H4 (cell line): ENCODE results near the gene TCF7L2. TPM values are rescaled to one million over a fixed set of nuclear protein-coding genes. Genes with fewer than 3 reads are reported as not detected.

Experiments used
- DNase-seq: peaks from one replicate; pipeline ENCODE4 v3.0.0-alpha.2; 2015; ENCODE audit warnings: low spot score
- total RNA-seq: library from RNA; depleted of rRNA; stranded (reverse); fragments of >200 nt; shearing (Covaris generic); gene quantifications from 2 replicates; pipeline ENCODE4 v1.2.3, GENCODE V29; 2014

Gene TCF7L2
- total RNA-seq, 1 experiment from 2014 or later, result 3.4 TPM

DNA sequence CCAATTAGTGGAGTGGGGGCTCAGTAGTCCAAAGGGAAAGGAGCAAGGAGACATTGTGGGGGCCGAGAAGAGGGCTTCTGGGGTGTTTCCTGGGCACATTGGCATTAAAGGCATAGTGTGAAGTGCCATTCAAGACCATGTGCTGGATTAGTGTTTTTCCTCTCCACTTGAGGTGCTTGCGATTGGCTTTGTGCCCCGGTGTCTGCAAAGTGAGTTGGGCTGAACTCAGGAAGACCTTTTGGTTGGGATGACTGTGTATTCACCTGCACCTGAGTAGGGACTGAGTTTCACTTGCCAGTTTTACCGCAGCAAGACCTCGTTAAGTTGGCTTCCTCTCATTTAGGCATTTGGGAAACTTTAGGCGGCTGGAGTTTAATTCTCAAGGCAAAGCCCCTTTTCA is 73.0 kb downstream of the TCF7L2 start:
- no peak for DNase-seq

- DNase-seq, result no peak
Observed at GRCh38 chr10:113024930-113025329, 74.9 kb downstream of the TCF7L2 start.

- no peak for DNase-seq
Observed at GRCh38 chr10:113025487-113025886, 75.4 kb downstream of the TCF7L2 start.

GRCh38 chr10:113026679-113027078 is 76.6 kb downstream of the TCF7L2 start:
- DNase-seq, result peak; percentile 69

GRCh38 chr10:113027230-113027573 is 77.2 kb downstream of the TCF7L2 start:
- DNase-seq, result no peak

GRCh38 chr10:113027574-113028455 is 77.8 kb downstream of the TCF7L2 start:
- DNase-seq, result no peak

DNA sequence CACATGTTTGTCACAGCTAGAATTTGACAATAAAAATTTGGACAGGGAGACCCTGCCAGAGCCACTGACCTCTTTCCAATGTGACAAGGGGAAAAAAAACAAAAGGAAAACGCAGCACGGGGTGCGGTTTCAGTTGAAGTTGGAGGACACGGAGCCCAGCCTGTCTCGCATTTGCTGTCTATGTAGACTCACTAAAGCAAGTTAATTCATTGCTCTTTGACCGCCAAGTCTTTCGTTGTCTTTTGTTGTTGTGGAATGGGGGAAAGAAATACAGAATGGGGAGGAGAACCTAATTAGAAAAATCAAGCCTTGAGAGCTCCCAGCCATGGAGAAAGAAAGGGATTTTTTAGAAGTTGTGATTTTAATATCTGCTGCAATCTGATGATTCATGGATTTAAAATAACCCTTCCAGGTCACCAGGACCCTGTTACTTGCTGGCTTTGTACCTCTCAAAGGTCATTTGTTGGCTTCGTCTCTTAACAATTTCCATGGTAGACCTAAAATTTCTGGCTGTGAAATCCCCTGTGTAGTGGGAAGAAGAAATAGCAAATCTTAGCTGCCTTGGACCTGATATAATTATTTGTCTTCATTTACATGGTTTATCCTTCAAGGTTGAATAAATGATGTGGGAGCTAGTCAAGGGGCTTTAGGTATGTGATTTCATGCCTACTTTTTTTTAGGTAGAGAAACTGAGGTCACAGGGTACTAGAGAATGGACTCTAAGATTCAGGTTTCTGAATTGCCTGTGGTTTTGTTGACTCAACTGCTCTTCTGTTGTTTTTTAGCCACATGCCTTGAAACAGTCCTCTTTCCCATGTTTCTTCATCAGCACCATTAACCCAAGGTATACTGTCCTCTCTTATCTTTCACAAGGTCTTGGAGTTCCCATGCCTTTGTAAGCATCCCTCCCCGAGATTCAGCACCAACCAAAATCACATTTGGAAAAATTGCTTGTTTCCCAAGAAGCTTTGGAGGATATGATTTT is 78.7 kb downstream of the TCF7L2 start:
- no peak for DNase-seq

- peak; percentile 25 for DNase-seq
Observed at GRCh38 chr10:113030453-113030852, 80.4 kb downstream of the TCF7L2 start.

DNA sequence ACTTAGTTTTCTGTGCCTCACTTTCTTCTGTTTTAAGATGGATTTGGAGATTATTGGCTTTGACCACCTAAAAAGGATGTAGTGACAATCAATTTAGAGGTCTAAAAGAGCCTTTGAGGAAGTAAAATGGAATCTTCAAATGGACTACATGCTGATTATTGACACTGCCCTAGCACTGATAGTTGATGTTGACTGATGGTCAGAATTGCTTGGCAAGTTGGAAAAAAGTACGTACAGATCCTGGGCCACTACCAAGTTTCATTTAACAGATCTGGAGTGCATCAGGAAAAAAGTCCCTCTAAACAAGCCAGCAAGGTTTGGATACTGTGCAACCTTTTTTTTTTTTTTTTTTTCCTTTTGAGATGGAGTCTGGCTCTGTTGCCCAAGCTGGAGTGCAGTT is 81.1 kb downstream of the TCF7L2 start:
- no peak for DNase-seq

GRCh38 chr10:113033991-113034390 is 83.9 kb downstream of the TCF7L2 start:
- DNase-seq, result no peak

DNA sequence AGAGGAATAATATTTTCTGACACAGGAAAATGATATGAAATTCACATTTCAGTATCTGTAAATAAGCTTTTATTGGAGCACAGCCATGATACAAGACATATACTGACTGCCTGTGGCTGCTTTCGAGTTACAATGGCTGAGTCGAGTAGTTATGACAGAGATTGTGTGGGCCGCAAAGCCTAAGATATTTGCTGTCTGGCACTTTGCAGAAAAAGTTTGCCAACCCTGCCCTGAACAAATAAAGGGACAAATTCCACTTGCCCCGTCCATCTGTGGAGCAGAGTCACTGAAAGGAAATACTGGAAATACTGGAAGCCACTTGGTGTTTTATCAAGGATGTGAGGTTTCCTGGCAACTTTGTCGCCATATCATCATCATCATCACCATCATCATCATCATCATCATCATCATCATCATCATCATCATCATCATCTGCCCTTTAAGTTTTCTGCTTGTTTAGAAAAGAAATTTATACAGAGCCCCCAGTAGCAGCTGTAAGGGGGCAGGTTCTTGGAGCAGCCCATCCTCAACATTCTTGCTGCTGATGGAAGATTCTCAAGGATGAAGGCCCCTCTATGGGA is 85.8 kb downstream of the TCF7L2 start:
- DNase-seq, result no peak

DNA sequence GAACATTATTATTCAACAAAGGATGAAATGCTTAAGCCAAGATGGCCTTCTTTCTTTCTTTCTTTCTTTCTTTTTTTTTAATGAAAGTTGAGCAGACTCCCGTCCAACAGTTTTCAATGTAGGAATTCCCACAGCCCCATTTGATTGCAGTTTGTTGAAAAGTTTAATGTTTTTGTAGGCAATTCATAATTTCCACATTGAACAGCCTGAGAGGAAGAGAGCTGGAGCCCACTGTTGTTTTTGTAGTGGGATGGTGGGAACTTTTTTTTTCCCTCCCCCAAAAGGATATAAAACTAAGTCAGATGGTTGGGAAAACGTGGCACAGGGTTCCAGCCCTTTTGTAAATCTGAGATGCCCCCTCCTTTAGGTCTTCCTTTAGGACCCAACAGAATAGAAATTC is 86.6 kb downstream of the TCF7L2 start:
- DNase-seq, result no peak

DNA sequence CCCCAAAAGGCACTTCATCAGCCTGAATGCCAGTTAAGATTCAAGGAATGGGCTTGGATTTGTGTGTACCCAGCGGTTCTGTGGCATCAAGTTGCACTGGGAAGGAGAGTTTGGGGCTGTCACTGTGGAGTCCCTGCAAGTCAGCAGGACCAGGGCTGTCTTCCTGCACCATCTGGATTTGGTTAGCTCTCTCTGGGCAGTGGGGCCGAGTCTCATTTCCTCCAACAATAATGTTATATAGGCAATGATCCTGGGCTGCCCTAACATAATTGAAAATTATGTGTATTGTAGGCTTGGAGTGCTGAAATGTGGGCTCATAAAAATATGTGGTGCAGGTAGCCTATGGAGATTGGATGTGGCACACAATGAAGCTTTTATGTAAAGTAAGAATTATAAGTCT is 87.2 kb downstream of the TCF7L2 start:
- no peak for DNase-seq

DNA sequence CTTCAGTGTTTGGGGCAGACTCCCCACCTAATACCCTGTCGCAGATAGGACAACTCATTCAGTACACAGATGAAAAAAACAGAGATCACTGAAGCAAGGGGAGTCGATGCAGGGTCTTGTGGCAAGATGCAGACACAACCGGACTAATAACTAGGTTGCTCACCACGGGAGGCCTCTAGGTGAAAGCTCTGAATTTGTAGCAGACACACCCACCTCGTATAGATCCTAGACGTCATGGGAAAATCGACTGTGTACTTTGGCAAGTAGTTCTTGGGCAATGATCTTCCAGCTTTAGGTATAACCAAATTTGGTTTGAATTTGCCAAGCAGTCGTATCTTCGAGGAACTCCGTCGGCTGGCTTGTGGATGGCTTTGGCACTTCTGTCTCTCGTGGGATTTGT is 88.1 kb downstream of the TCF7L2 start:
- no peak for DNase-seq

GRCh38 chr10:113038985-113039384 is 88.9 kb downstream of the TCF7L2 start:
- no peak for DNase-seq

DNA sequence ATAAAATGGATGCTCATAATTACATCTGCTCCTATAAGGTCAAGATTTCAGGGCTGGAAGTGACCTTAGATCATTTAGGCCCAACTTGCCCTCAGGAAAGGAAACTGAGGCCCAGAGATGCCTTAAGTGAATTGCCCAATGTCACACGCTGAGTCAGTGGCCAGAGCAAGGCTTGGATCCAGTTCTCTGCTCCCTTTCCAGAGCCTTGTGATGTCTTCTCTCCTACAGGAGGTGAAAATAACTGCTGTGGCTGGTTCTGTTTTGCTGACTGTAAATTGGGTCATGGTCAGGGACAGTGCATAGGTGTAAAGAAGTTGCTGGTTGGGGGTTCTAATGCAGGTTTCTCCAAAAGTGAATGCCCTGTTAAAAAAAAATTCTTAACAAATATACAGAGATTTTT is 91.3 kb downstream of the TCF7L2 start:
- no peak for DNase-seq

- DNase-seq, result no peak
Observed at GRCh38 chr10:113041841-113042750, 92.0 kb downstream of the TCF7L2 start.

DNA sequence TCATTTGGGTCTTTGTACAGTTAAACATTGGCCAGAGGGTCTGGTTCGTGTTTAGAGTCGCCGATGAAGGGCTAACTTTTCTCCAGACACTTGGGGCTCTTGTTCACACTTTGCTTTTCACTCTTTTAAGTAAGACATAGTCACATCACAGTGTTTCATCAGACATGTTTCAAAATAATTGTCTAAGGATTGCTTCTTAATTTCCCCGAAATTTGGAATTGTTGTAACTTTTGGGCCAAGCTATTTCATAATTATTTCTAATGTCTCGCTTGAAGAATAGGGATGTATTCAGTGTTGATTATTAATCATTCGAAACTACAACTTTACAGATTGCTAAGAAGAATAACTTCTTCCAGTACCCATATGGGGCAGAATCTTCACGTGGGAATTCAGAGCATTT is 92.8 kb downstream of the TCF7L2 start:
- no peak for DNase-seq

DNA sequence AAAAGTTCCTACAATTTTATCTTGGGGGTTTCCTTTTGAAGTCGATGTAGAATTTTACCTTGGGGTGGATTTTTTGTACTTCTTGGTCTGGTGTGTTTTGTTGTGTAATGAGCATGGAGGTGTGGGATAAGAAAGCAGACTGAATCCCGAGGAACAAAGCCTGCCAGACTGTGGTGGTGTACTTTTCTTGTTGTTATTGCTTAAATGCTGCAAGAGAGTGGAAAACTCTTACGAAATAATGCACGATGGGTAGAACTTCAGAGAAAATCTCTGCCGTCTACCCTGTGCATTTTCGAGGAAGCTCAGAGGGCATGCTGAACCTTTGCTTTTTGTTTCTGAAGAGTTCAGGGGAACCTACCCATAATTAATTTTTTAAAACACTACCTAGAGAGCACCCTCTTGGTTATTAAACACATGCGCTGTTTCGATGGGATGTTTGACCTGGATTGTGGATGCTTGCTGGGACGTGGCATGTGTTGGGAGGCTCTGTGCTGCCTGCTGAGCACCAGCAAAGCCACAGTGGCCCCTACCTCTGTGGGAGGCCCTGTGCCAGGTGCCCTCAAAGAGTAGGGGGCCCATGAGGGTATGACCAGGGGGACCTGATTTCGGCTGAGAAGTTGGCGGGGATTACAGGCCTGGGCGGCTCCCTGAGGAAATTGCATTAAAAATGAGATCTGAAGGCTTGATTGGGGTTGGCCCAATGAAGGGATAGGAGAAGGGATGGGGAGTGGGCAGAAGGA is 94.1 kb downstream of the TCF7L2 start:
- DNase-seq, result no peak
